HepG2 (cell line): ENCODE results near the gene GPA33. TPM values are rescaled to one million over a fixed set of nuclear protein-coding genes. Genes with fewer than 3 reads are reported as not detected.

Experiments used
- ATAC-seq: fragments of 200-7000 bp; cut with Tn5 transposase; 3 replicates; pipeline ENCODE4 v1.9.1; 2020; ENCODE audit warnings: mild to moderate bottlenecking, moderate library complexity
- BruUV-seq: library from RNA; stranded (reverse); fragments of 400-500 nt; replicated peaks from 2 replicates; lab custom pipeline; 2021; lab: Mats Ljungman, UMichigan
- CTCF ChIA-PET: fragments of 300-600 bp; formaldehyde crosslinking; extraction: SDS; loops from one replicate; lab custom pipeline; 2021; ENCODE audit warnings: low total read pairs, inconsistent platforms, low intra/inter-chr PET ratio; lab: Yijun Ruan, JAX
- POLR2A ChIA-PET: fragments of 350-600 bp; sonication (Branson Sonifier 250); formaldehyde crosslinking; loops from one replicate; lab custom pipeline; 2020; ENCODE audit warnings: antibody characterized with exemption, inconsistent platforms; lab: Yijun Ruan, JAX
- DNase-seq: peaks from one replicate; pipeline ENCODE4 v3.0.0-alpha.2; 2015; ENCODE audit warnings: low spot score
- FAIRE-seq: peaks from 3 replicates; lab custom pipeline; 2011; peaks lifted over from hg19 to GRCh38; lab: Jason Lieb, UNC
- H2AFZ ChIP-seq: one replicate; pipeline ENCODE4 v1.6.1; 2011; ENCODE audit warnings: low read length, inconsistent platforms
- H3K27ac ChIP-seq: fragments of 300-600 bp; 3 replicates; pipeline ENCODE4 v1.8.0; 2011; ENCODE audit warnings: mixed run types, mild to moderate bottlenecking, mixed read lengths, low read length, inconsistent platforms; ENCODE audit not compliant: insufficient read depth; ENCODE audit errors: extremely low read length
- H3K27me3 ChIP-seq, 2 experiments: fragments of 200-600 bp in 1 of 2; 2 replicates in 1 of 2; 3 replicates in 1 of 2; pipeline versions ENCODE4 v1.6.0 to v1.8.0; 2011; ENCODE audit warnings: low read length in 2 of 2, mild to moderate bottlenecking in 2 of 2, moderate library complexity in 2 of 2, inconsistent platforms in 1 of 2; ENCODE audit not compliant: insufficient read depth in 2 of 2, control insufficient read depth in 1 of 2
- H3K36me3 ChIP-seq, 2 experiments: fragments of 200-600 bp in 1 of 2; replicated peaks in 1 of 2; 2 replicates in 1 of 2; 3 replicates in 1 of 2; pipeline versions ENCODE4 v1.5.1 to v1.8.0; 2011; ENCODE audit warnings: low read length in 2 of 2, inconsistent platforms in 1 of 2; ENCODE audit not compliant: insufficient read depth in 2 of 2, control insufficient read depth in 1 of 2
- H3K4me1 ChIP-seq: 2 replicates; pipeline ENCODE4 v1.5.1; 2012; ENCODE audit warnings: low read length, inconsistent platforms; ENCODE audit not compliant: insufficient read depth
- H3K4me2 ChIP-seq: 2 replicates; pipeline ENCODE4 v1.6.0; 2011; ENCODE audit warnings: low read depth, low read length, inconsistent platforms
- H3K4me3 ChIP-seq, 3 experiments: fragments of 200-600 bp in 1 of 3; sonication (generic), shearing (Covaris generic) in 1 of 3; replicated peaks in 1 of 3; 2 replicates each; pipeline ENCODE4 v1.5.1; 2011 to 2016; ENCODE audit warnings: low read length in 3 of 3, inconsistent platforms in 2 of 3, low read depth in 2 of 3, mild to moderate bottlenecking in 2 of 3, control low read depth in 1 of 3, mixed read lengths in 1 of 3; ENCODE audit not compliant: insufficient read depth in 1 of 3
- H3K79me2 ChIP-seq: one replicate; pipeline ENCODE4 v1.6.1; 2011; ENCODE audit warnings: low read length, inconsistent platforms; ENCODE audit not compliant: insufficient read depth
- H3K9ac ChIP-seq: 2 replicates; pipeline ENCODE4 v1.6.0; 2011; ENCODE audit warnings: mild to moderate bottlenecking, low read depth, low read length, inconsistent platforms; ENCODE audit not compliant: insufficient read depth
- H3K9me3 ChIP-seq: 2 replicates; pipeline ENCODE4 v1.5.1; 2012; ENCODE audit warnings: mild to moderate bottlenecking, low read length
- H4K20me1 ChIP-seq: 2 replicates; pipeline ENCODE4 v1.6.0; 2011; ENCODE audit warnings: inconsistent platforms, mild to moderate bottlenecking, low read length, moderate library complexity; ENCODE audit not compliant: insufficient read depth
- FOXP1 ChIP-seq, 2 experiments: fragments of 450-650 bp in 1 of 2; IDR thresholded peaks; 2 replicates each; pipeline ENCODE4 v1.6.1; 2017 to 2018; ENCODE audit warnings: antibody characterized with exemption in 1 of 2
- KDM5B ChIP-seq: sonication (generic); formaldehyde crosslinking; IDR thresholded peaks from 2 replicates; pipeline ENCODE4 v1.4.0; 2020; ENCODE audit warnings: missing genetic modification reagents, mild to moderate bottlenecking, borderline replicate concordance
- MNT ChIP-seq: fragments of 450-650 bp; IDR thresholded peaks from 2 replicates; pipeline ENCODE4 v1.6.1; 2016
- NFRKB ChIP-seq: fragments of 450-650 bp; IDR thresholded peaks from 2 replicates; pipeline ENCODE4 v1.6.1; 2017
- NFYB ChIP-seq: sonication (generic); formaldehyde crosslinking; IDR thresholded peaks from 2 replicates; pipeline ENCODE4 v1.4.0; 2020; ENCODE audit warnings: missing genetic modification reagents
- RXRA ChIP-seq: sonication (generic); formaldehyde crosslinking; IDR thresholded peaks from 2 replicates; pipeline ENCODE4 v1.5.1; 2020; ENCODE audit warnings: missing genetic modification reagents
- SPEN ChIP-seq: sonication (generic); formaldehyde crosslinking; IDR thresholded peaks from 2 replicates; pipeline ENCODE4 v1.5.1; 2020; ENCODE audit warnings: low read depth, mild to moderate bottlenecking, missing genetic modification reagents
- ZBTB34 ChIP-seq: sonication (generic); formaldehyde crosslinking; IDR thresholded peaks from 2 replicates; pipeline ENCODE4 v1.8.0; 2022; ENCODE audit warnings: mild to moderate bottlenecking, missing genetic modification reagents
- ZBTB7B ChIP-seq: sonication (generic); formaldehyde crosslinking; IDR thresholded peaks from 2 replicates; pipeline ENCODE4 v1.4.0; 2020; ENCODE audit warnings: missing genetic modification reagents
- ZNF12 ChIP-seq: sonication (generic); formaldehyde crosslinking; IDR thresholded peaks from 2 replicates; pipeline ENCODE4 v1.5.0; 2020; ENCODE audit warnings: missing genetic modification reagents
- ZNF281 ChIP-seq: sonication (generic); formaldehyde crosslinking; IDR thresholded peaks from 2 replicates; pipeline ENCODE4 v1.4.0; 2020; ENCODE audit warnings: missing genetic modification reagents, borderline replicate concordance
- ZNF724P ChIP-seq: sonication (generic); formaldehyde crosslinking; IDR thresholded peaks from 2 replicates; pipeline ENCODE4 v1.8.0; 2022; ENCODE audit warnings: missing genetic modification reagents, borderline replicate concordance
- ZNF780A ChIP-seq: sonication (generic); formaldehyde crosslinking; IDR thresholded peaks from 2 replicates; pipeline ENCODE4 v1.8.0; 2022; ENCODE audit warnings: mild to moderate bottlenecking, missing genetic modification reagents, moderate library complexity
- WGBS: methylation state at CpG from one replicate; pipeline ENCODE4 v1.1.6; 2017; ENCODE audit warnings: low lambda C conversion rate; 5-methylcytosine and 5-hydroxymethylcytosine counted together
- in situ Hi-C: cut with HindIII; loops from 2 replicates; pipeline ENCODE4 v1.10.0; 2017; ENCODE audit warnings: low pct_unique_long_range_greater_than_20kb; ENCODE audit not compliant: extremely low pct_ligation_motif_present
- intact Hi-C: fragments of 100-400 bp; cut with micrococcal nuclease; formaldehyde crosslinking; loops from one replicate; pipeline ENCODE4 v1.10.0; 2022; ENCODE audit not compliant: unreplicated experiment
- polyA plus RNA-seq, 8 experiments: library from polyadenylated mRNA; depleted of rRNA in 3 of 8; stranded (reverse) in 7 of 8; unstranded in 1 of 8; fragments of >200 nt; fragmentation: Illumina TruSeq in 4 of 8; extraction: Trizol in 4 of 8; gene quantifications; 2 replicates each; pipeline versions ENCODE4 v1.2.1 to v1.2.3, GENCODE V29; 2011 to 2016; ENCODE audit warnings: low read depth in 4 of 8, missing spikeins in 1 of 8, mixed read lengths in 1 of 8; ENCODE audit not compliant: insufficient read depth in 1 of 8
- total RNA-seq, 5 experiments: library from RNA; depleted of rRNA; stranded (reverse); fragments of >200 nt; fragmentation: Illumina TruSeq; extraction: Trizol; gene quantifications; 2 replicates each; pipeline ENCODE4 v1.2.3, GENCODE V29; 2016; ENCODE audit warnings: low read depth in 1 of 5
- TF ChIP-seq, protein P1 (sequence below): sonication (generic); formaldehyde crosslinking; IDR thresholded peaks from 2 replicates; pipeline ENCODE4 v1.4.0; 2020; ENCODE audit warnings: mild to moderate bottlenecking, missing genetic modification reagents
- TF ChIP-seq, protein P2 (sequence below): IDR thresholded peaks from 2 replicates; pipeline ENCODE4 v1.6.1; 2012; ENCODE audit warnings: low read length, improper control_type of control experiment

GPA33 gene
- total and polyA plus RNA-seq, 2 of the 13 experiments (the other 11 are each of a cell fraction or from before 2014, with no cell fraction given) = not detected

- intact Hi-C loops = no loop called here
- peaks cover 0 to 13% of the 10 kb centered on the region in 2 experiments; a peak in 1 of 5 replicates for H3K27me3 ChIP-seq
- POLR2A ChIA-PET = no interaction called here
- H3K4me1 ChIP-seq = no peaks in the 10 kb centered on the region
- BruUV-seq = no TSS peak
- WGBS = 8% methylated on average over 6 of the region's 6 CpGs
- TF ChIP-seq, protein P1, sequence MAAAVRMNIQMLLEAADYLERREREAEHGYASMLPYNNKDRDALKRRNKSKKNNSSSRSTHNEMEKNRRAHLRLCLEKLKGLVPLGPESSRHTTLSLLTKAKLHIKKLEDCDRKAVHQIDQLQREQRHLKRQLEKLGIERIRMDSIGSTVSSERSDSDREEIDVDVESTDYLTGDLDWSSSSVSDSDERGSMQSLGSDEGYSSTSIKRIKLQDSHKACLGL (CRISPR knock-in tag) = no peak
- TF ChIP-seq FOXP1 (IDR thresholded peaks at IDR 0.05) (no peak), FOXP1 (CRISPR knock-in tag; IDR thresholded peaks at IDR 0.05) (no peak), ZBTB7B (CRISPR knock-in tag) (no peak), NFYB (CRISPR knock-in tag) (no peak), SPEN (CRISPR knock-in tag) (no peak), ZNF780A (no peak), ZNF281 (no peak), ZBTB34 (CRISPR knock-in tag) (no peak), KDM5B (no peak), ZNF12 (CRISPR knock-in tag) (no peak), NFRKB (no peak), MNT (no peak), ZNF724P (CRISPR knock-in tag) (no peak), RXRA (no peak)
- TF ChIP-seq, protein P2, sequence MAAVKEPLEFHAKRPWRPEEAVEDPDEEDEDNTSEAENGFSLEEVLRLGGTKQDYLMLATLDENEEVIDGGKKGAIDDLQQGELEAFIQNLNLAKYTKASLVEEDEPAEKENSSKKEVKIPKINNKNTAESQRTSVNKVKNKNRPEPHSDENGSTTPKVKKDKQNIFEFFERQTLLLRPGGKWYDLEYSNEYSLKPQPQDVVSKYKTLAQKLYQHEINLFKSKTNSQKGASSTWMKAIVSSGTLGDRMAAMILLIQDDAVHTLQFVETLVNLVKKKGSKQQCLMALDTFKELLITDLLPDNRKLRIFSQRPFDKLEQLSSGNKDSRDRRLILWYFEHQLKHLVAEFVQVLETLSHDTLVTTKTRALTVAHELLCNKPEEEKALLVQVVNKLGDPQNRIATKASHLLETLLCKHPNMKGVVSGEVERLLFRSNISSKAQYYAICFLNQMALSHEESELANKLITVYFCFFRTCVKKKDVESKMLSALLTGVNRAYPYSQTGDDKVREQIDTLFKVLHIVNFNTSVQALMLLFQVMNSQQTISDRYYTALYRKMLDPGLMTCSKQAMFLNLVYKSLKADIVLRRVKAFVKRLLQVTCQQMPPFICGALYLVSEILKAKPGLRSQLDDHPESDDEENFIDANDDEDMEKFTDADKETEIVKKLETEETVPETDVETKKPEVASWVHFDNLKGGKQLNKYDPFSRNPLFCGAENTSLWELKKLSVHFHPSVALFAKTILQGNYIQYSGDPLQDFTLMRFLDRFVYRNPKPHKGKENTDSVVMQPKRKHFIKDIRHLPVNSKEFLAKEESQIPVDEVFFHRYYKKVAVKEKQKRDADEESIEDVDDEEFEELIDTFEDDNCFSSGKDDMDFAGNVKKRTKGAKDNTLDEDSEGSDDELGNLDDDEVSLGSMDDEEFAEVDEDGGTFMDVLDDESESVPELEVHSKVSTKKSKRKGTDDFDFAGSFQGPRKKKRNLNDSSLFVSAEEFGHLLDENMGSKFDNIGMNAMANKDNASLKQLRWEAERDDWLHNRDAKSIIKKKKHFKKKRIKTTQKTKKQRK = no peak
- no peaks in the 10 kb centered on the region for H3K36me3 ChIP-seq
- H3K4me3 ChIP-seq = no peak overlapping the region
- H3K9me3 ChIP-seq = no peaks in the 10 kb centered on the region
- in situ Hi-C loops = no loop called here
- no peak overlapping the region for H2AFZ ChIP-seq
- H3K27ac ChIP-seq = no peak overlapping the region
- no peaks in the 10 kb centered on the region for H4K20me1 ChIP-seq
- DNase-seq (no peak), FAIRE-seq (no peak), ATAC-seq (no peak)
- no peaks in the 10 kb centered on the region for H3K79me2 ChIP-seq
- no peak overlapping the region for H3K9ac ChIP-seq
- no peak overlapping the region for H3K4me2 ChIP-seq
- CTCF ChIA-PET = no interaction called here
Measured at GRCh38 chr1:167137332-167137781, 47.2 kb upstream of the GPA33 start.
